Measurements from ENCODE around the gene NT5C3A. TPM values are rescaled to one million over a fixed set of nuclear protein-coding genes. Genes with fewer than 3 reads are reported as not detected.

The NT5C3A gene
- total and polyA plus RNA-seq, 9 of the 15 experiments (the other 6 are each of a cell fraction or from before 2014, with no cell fraction given) = 18.6 to 60.1 (median 40.0) TPM

DNA sequence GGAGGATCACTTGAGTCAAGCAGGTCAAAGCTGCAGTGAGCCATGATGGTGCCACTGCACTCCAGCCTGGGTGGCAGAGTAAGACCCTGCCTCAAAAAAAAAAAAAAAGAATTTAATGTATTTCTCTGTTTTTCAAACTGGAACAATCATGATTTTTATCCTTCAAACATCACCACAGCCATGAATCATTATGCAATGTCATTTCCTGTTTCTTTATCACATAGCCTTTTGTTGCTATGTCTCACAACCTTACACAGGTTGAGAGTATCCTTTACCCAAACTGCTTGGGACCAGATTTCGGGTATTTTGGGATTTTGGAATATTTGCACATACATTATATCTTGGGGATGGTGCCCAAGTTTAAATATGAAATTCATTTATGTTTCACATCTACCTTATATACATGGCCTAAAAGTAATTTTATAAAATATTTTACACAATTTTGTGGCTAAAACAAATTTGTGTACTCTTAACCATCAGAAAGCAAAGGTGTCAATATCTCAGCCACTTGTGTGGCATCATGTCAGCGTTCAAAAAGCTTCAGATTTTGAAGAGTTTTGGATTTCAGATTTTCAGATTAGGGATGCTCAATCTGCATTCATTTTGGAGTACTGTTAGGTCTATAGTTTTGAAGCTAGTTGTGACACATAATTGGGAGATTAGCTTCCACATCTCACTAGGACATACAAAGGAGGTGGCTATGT is 8.2 kb downstream of the NT5C3A start (continued):
- TF ChIP-seq, protein P1, sequence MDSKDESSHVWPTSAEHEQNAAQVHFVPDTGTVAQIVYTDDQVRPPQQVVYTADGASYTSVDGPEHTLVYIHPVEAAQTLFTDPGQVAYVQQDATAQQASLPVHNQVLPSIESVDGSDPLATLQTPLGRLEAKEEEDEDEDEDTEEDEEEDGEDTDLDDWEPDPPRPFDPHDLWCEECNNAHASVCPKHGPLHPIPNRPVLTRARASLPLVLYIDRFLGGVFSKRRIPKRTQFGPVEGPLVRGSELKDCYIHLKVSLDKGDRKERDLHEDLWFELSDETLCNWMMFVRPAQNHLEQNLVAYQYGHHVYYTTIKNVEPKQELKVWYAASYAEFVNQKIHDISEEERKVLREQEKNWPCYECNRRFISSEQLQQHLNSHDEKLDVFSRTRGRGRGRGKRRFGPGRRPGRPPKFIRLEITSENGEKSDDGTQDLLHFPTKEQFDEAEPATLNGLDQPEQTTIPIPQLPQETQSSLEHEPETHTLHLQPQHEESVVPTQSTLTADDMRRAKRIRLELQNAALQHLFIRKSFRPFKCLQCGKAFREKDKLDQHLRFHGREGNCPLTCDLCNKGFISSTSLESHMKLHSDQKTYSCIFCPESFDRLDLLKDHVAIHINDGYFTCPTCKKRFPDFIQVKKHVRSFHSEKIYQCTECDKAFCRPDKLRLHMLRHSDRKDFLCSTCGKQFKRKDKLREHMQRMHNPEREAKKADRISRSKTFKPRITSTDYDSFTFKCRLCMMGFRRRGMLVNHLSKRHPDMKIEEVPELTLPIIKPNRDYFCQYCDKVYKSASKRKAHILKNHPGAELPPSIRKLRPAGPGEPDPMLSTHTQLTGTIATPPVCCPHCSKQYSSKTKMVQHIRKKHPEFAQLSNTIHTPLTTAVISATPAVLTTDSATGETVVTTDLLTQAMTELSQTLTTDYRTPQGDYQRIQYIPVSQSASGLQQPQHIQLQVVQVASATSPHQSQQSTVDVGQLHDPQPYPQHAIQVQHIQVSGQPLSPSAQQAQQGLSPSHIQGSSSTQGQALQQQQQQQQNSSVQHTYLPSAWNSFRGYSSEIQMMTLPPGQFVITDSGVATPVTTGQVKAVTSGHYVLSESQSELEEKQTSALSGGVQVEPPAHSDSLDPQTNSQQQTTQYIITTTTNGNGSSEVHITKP (IDR thresholded peaks at IDR 0.05; ENCODE audit: partially characterized antibody) = no peak
- TF ChIP-seq TRIM28 (IDR thresholded peaks at IDR 0.05) (no peak), MAFF (IDR thresholded peaks at IDR 0.05; ENCODE audit: low read length) (peak; percentile 25; the same call in 1 of the 2 replicates), ETV5 (CRISPR knock-in tag; IDR thresholded peaks at IDR 0.05; ENCODE audit: low read depth) (no peak), ZKSCAN8 (CRISPR knock-in tag; IDR thresholded peaks at IDR 0.05) (no peak), NFE2 (IDR thresholded peaks at IDR 0.05; ENCODE audit: low read depth) (peak; percentile 83), THRAP3 (IDR thresholded peaks at IDR 0.05; ENCODE audit: borderline replicate concordance) (no peak), MTF1 (CRISPR knock-in tag; IDR thresholded peaks at IDR 0.05; ENCODE audit: borderline replicate concordance) (no peak), CXXC5 (CRISPR knock-in tag; IDR thresholded peaks at IDR 0.05) (0 out of 2 replicates have a peak, but pooled peaks have one; percentile 15), NRF1 (conservative IDR thresholded peaks at IDR 0.05 in 1 of 2, IDR thresholded peaks at IDR 0.05 in 1 of 2) (no peak)
- TF ChIP-seq, protein P2, sequence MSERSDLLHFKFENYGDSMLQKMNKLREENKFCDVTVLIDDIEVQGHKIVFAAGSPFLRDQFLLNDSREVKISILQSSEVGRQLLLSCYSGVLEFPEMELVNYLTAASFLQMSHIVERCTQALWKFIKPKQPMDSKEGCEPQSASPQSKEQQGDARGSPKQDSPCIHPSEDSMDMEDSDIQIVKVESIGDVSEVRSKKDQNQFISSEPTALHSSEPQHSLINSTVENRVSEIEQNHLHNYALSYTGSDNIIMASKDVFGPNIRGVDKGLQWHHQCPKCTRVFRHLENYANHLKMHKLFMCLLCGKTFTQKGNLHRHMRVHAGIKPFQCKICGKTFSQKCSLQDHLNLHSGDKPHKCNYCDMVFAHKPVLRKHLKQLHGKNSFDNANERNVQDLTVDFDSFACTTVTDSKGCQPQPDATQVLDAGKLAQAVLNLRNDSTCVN (CRISPR knock-in tag; IDR thresholded peaks at IDR 0.05) = no peak
- TF ChIP-seq, protein P3, sequence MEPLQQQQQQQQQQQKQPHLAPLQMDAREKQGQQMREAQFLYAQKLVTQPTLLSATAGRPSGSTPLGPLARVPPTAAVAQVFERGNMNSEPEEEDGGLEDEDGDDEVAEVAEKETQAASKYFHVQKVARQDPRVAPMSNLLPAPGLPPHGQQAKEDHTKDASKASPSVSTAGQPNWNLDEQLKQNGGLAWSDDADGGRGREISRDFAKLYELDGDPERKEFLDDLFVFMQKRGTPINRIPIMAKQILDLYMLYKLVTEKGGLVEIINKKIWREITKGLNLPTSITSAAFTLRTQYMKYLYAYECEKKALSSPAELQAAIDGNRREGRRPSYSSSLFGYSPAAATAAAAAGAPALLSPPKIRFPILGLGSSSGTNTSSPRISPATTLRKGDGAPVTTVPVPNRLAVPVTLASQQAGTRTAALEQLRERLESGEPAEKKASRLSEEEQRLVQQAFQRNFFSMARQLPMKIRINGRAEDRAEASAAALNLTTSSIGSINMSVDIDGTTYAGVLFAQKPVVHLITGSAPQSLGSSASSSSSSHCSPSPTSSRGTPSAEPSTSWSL (CRISPR knock-in tag; IDR thresholded peaks at IDR 0.05; ENCODE audit: borderline replicate concordance) = no peak
